ENCODE measurements around the gene TMEM259. TPM values are rescaled to one million over a fixed set of nuclear protein-coding genes. Genes with fewer than 3 reads are reported as not detected.

The TMEM259 gene
- total RNA-seq, 4 donors from 2014 or later: 47.4 to 164 (median 56.9) TPM

- TF ChIP-seq CTCF (IDR thresholded peaks at IDR 0.05) (no peak), POLR2A (IDR thresholded peaks at IDR 0.05) (no peak)
- no peak overlapping the region for H3K27ac ChIP-seq
- peaks cover 6 to 39% of the 10 kb centered on the region in 2 donors for H3K4me1 ChIP-seq
- no peaks in the 10 kb centered on the region for H3K36me3 ChIP-seq
- intact Hi-C loops (cut with DNase I; ENCODE audit: low total_unique reads): loop anchor here (5.0 kb wide), 1 partner anchor 174 kb away; no protein-coding TSS in a partner anchor
- no peaks in the 10 kb centered on the region for H3K27me3 ChIP-seq
- DNase-seq: no peak
- no peak overlapping the region for H3K4me3 ChIP-seq
- H3K9me3 ChIP-seq: no peaks in the 10 kb centered on the region
Measured at GRCh38 chr19:1017906-1018305, 3.0 kb downstream of the TMEM259 start.

DNA sequence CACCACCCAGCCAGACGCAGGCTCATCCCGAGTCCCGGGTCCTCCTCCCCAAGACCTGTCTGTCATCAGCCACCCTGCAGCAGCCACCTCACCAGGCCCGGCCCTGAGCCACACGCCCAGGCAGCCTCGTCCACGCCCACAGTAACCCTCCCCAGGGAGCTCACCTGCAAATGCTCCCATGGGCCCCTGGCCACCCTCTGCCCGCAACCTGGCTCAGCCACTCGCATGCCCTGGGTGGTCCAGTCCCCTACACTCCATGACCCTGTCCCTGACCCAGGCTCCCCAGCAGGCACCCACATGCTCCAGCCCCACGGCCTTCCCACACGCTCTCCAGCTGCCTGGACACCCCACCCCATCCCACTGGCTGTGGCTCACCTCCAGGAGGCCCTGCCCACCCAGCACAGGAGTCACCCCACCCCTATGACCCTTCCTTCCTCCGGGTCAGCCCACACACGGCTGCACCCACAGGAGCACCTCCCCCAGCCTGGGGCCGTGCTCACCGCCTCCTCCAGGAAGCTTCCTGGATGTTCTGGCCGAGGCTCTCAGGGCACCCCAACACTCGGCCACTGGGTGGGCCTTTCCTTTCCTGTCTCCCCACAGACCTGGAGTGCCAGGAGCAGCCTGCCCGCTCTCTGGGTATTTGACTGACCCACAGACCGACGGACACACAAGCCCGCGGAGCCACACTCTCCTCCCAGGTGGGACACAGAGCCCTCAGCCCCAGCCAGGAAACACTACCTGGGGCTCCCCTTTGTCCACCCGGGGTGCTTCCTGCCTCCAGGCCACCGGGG lies 3.6 kb downstream of the TMEM259 start:
- DNase-seq: no peak
- peaks cover 6 to 39% of the 10 kb centered on the region in 2 donors for H3K4me1 ChIP-seq
- H3K27me3 ChIP-seq: no peaks in the 10 kb centered on the region
- H3K36me3 ChIP-seq: no peaks in the 10 kb centered on the region
- no peak for TF ChIP-seq POLR2A (IDR thresholded peaks at IDR 0.05)
- TF ChIP-seq CTCF (IDR thresholded peaks at IDR 0.05): no peak
- intact Hi-C loops (cut with DNase I; ENCODE audit: low total_unique reads): loop anchor here (5.0 kb wide), 1 partner anchor 175 kb away; no protein-coding TSS in a partner anchor
- no peak overlapping the region for H3K4me3 ChIP-seq
- no peaks in the 10 kb centered on the region for H3K9me3 ChIP-seq
- H3K27ac ChIP-seq: no peak overlapping the region

DNA sequence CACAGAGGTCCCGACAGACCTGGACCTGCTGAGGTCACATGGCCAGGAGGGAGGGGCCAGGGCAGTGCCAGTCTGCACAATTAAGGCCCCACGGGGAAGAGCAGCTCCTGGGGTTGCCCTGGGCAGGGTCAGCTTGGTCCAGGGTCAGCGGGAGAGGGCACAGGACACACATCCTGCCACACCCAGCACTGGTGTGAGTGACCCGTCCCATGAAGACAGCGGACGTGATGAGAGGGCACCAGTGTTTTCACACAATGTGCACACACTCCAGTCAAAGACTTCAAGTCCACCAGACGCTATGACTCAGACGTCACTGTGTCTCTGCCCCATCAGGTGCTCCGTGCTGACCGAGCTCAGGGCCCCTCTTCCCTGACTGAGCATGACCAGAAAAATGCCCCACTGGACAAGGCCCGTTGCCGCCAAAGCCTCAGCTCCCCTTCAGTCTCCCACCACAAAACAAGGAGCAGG lies 4.2 kb downstream of the TMEM259 start:
- DNase-seq: no peak
- intact Hi-C loops (cut with DNase I; ENCODE audit: low total_unique reads): loop anchor here (5.0 kb wide), 1 partner anchor 176 kb away; no protein-coding TSS in a partner anchor
- no peak overlapping the region for H3K4me3 ChIP-seq
- no peak overlapping the region for H3K27ac ChIP-seq
- H3K27me3 ChIP-seq: no peaks in the 10 kb centered on the region
- TF ChIP-seq POLR2A (IDR thresholded peaks at IDR 0.05) (no peak), CTCF (IDR thresholded peaks at IDR 0.05) (no peak)
- H3K9me3 ChIP-seq: no peaks in the 10 kb centered on the region
- no peaks in the 10 kb centered on the region for H3K36me3 ChIP-seq
- peaks cover 6 to 39% of the 10 kb centered on the region in 2 donors for H3K4me1 ChIP-seq

DNA sequence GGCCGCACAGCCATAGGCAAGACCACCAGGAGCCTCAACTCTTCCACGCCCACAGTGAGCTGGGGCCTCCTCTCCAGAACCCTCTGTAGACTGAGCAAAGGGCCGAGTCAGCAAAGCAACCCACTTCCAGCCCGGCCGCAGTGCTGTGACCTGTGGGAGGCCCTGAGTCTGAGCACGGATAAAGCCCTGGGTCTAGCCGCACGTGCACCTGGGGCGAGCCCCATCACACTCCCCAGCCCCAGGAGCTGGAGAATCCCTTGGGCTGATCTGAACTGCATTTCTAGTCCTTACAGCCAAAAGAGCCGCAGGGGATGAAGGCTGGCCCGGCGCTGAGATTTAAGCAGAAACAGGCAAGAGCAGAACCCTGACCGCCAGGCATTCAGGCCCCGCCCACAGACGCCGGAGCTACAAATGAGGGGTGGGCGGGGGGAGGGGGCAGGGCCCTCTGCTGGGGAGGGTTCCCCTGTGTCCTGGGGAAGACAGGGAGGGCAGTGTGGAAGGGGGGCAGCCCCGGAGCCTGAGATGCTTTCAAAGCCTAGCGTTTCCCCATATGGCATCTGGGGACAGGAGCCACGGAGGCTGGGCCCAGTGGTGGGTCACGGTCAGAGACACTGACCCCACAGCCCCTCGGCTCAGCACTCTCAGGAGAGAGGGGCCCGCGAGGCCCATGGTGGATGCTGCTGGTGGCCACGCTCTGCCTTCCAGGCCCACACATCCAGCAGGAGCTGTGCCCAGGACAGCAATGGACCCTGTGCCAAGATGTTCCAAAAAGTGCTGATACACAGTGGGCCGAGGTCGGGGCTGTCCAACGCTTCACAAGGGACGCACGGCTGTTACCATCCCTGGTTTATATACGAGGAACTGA lies 4.9 kb downstream of the TMEM259 start:
- intact Hi-C loops (cut with DNase I; ENCODE audit: low total_unique reads): loop anchor here (5.0 kb wide), 1 partner anchor 176 kb away; no protein-coding TSS in a partner anchor
- Histone ChIP-seq H3K9me3 (no peaks in the 10 kb centered on the region), H3K27me3 (no peaks in the 10 kb centered on the region), H3K4me1 (peaks cover 6 to 39% of the 10 kb centered on the region in 2 donors), H3K4me3 (no peak overlapping the region), H3K27ac (no peak overlapping the region), H3K36me3 (no peaks in the 10 kb centered on the region)
- DNase-seq: no peak
- TF ChIP-seq POLR2A (IDR thresholded peaks at IDR 0.05) (no peak), CTCF (IDR thresholded peaks at IDR 0.05) (no peak)
